CD4-positive, alpha-beta memory T cell (primary cell): ENCODE data around the gene HABP2. TPM values are rescaled to one million over a fixed set of nuclear protein-coding genes. Genes with fewer than 3 reads are reported as not detected.

Experiments
- CTCF ChIA-PET: fragments of 350-600 bp; sonication (Branson Sonifier 250); formaldehyde crosslinking; loops from one replicate; lab custom pipeline; 2021; ENCODE audit warnings: inconsistent platforms; ENCODE audit not compliant: partially characterized antibody; lab: Charles Lee
- POLR2A ChIA-PET: fragments of 350-600 bp; sonication (Branson Sonifier 250); formaldehyde crosslinking; loops from one replicate; lab custom pipeline; 2021; ENCODE audit not compliant: partially characterized antibody; lab: Charles Lee
- DNase-seq, 5 donors: peaks; one replicate each; pipeline versions ENCODE4 v3.0.0 to v3.0.0-alpha.2; 2020 to 2022; ENCODE audit warnings: mixed read lengths in 1 of 5
- H3K27ac ChIP-seq: one replicate; pipeline ENCODE4 v1.7.0; 2013; ENCODE audit warnings: low read depth, low read length
- H3K27me3 ChIP-seq: 2 replicates; pipeline ENCODE4 v1.7.0; 2013; ENCODE audit warnings: mild to moderate bottlenecking, low read length, moderate library complexity; ENCODE audit not compliant: insufficient read depth
- H3K36me3 ChIP-seq: 2 replicates; pipeline ENCODE4 v1.7.0; 2013; ENCODE audit warnings: mild to moderate bottlenecking, low read length, moderate library complexity; ENCODE audit not compliant: insufficient read depth
- H3K4me1 ChIP-seq: 2 replicates; pipeline ENCODE4 v1.7.0; 2013; ENCODE audit warnings: mild to moderate bottlenecking, low read length, moderate library complexity; ENCODE audit not compliant: insufficient read depth
- H3K4me3 ChIP-seq, 2 donors: one replicate each; pipeline ENCODE4 v1.7.0; 2013; ENCODE audit warnings: low read length in 2 of 2, mild to moderate bottlenecking in 1 of 2
- H3K9me3 ChIP-seq, 2 donors: one replicate each; pipeline ENCODE4 v1.7.0; 2013; ENCODE audit warnings: low read length in 2 of 2, control low read depth in 1 of 2; ENCODE audit not compliant: control insufficient read depth in 1 of 2
- H3K27ac Mint-ChIP-seq, 7 donors: one replicate each; pipeline ENCODE4 v1.8.0; 2020 to 2021; ENCODE audit warnings: mixed read lengths in 7 of 7, mild to moderate bottlenecking in 6 of 7, inconsistent platforms in 3 of 7, moderate library complexity in 3 of 7
- H3K27me3 Mint-ChIP-seq, 2 donors: one replicate each; pipeline ENCODE4 v1.8.0; 2020 to 2021; ENCODE audit warnings: mixed read lengths in 2 of 2
- H3K36me3 Mint-ChIP-seq, 2 donors: one replicate each; pipeline ENCODE4 v1.8.0; 2020 to 2021; ENCODE audit warnings: mixed read lengths in 2 of 2, inconsistent platforms in 1 of 2, mild to moderate bottlenecking in 1 of 2
- H3K4me1 Mint-ChIP-seq, 4 donors: one replicate each; pipeline ENCODE4 v1.8.0; 2020 to 2021; ENCODE audit warnings: mixed read lengths in 4 of 4, mild to moderate bottlenecking in 1 of 4
- H3K4me3 Mint-ChIP-seq, 8 donors: one replicate each; pipeline ENCODE4 v1.8.0; 2020 to 2021; ENCODE audit warnings: mixed read lengths in 8 of 8, mild to moderate bottlenecking in 7 of 8, moderate library complexity in 6 of 8, inconsistent platforms in 3 of 8
- H3K9me3 Mint-ChIP-seq, 8 donors: one replicate each; pipeline ENCODE4 v1.8.0; 2020 to 2021; ENCODE audit warnings: mixed read lengths in 8 of 8, mild to moderate bottlenecking in 5 of 8, inconsistent platforms in 3 of 8, moderate library complexity in 1 of 8
- intact Hi-C: fragments of 100-400 bp; cut with micrococcal nuclease; formaldehyde crosslinking; loops from one replicate; pipeline ENCODE4 v1.15.1; 2023
- polyA plus RNA-seq, 2 donors: library from polyadenylated mRNA; unstranded; fragments of 300-500 nt; fragmentation: Illumina TruSeq; gene quantifications; one replicate each; pipeline ENCODE4 v1.2.3, GENCODE V29; 2021
- total RNA-seq, 2 experiments: library from RNA; stranded (reverse); gene quantifications; one replicate each; pipeline ENCODE4 v1.2.3, GENCODE V29; 2021

HABP2 gene
- total and polyA plus RNA-seq, 4 experiments from 2014 or later, result not detected

DNA sequence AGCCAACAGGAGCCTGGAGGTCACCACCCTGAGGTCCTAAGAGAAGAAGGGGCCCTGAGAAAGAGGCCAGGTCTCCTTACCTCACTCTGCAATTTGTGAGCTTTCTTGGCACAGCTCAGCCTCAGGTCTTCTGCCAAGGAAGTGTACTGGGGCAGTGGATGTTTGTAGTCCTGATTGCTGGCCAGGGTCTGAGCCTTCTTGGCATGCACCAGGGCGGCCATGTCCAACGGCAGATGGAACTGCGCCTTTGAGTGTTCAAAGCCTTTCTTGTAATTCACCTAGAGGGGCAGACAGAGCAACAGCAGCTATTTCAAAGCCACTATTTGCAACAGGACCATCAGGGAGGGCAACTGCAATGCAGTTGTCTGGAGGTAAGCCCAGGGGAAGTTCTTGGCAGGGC, 59.3 kb downstream of the HABP2 start:
- Mint-ChIP-seq H3K4me1 (no peaks in the 10 kb centered on the region), H3K27me3 (peaks cover 11 to 28% of the 10 kb centered on the region in 2 donors), H3K36me3 (no peaks in the 10 kb centered on the region), H3K9me3 (peaks cover 0 to 2% (median 0%) of the 10 kb centered on the region in 8 donors), H3K27ac (no peak overlapping the region), H3K4me3 (no peak overlapping the region)
- intact Hi-C loops, result no loop called here
- no peaks in the 10 kb centered on the region for H3K27me3 ChIP-seq
- H3K27ac ChIP-seq, result no peak overlapping the region
- DNase-seq, result no peak
- no peaks in the 10 kb centered on the region for H3K36me3 ChIP-seq
- ChIA-PET POLR2A (no interaction called here), CTCF (no interaction called here)
- no peak overlapping the region for H3K4me3 ChIP-seq
- H3K4me1 ChIP-seq, result no peaks in the 10 kb centered on the region
- H3K9me3 ChIP-seq, result no peaks in the 10 kb centered on the region

DNA sequence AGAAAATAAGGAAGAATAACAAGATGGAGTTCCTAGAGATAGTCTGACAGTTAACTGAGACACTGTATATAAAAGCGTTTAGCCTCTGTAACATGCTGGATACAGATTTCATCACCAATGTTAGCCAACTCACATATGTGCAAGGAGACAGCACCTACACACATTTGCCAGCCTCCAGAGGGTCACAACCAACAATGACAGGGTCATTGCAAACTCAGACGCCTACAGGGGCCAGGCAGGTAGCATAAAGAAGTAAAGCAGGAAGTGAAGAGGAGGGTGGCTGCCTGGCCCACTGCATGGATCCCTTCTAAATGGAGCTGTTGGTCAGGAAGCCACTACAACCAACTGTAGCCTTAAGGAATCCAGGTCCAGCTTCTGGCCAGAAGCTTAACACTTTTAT, 60.6 kb downstream of the HABP2 start:
- no peak overlapping the region for H3K4me3 Mint-ChIP-seq
- POLR2A ChIA-PET, result no interaction called here

DNA sequence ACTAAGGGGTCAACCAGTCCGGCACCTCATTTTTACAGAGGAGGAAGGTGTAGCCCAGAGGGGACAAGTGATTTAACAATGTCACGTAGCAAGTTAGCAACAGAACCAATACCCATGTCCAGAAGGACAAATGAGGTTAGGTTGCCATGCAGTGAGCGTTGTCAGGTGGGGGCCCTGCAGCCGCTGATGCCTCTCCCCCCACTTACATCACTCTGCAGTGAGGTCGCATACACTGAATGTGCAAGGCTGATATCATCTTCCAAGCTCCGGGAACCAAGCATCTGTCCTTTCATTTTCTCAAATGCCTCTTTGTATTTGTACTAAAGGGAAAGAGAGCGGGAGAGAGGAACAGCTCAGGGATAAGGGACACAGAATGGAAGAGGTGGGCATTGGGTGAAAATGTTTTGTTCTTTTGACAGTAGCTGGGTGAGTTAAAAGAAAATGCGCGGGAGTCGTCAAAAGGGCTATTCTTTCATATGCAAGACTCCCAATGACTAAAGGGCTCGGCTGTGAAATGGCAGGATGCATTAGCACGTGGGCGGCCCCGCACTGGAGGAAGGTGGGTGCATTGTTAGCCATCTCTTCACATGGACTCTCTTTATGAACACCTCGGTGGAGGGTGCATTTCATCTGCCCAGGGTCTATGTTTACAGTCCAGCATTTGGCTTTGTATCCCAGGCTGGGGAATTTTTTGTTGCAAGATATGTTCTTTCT, 61.3 kb downstream of the HABP2 start:
- no peaks in the 10 kb centered on the region for H3K36me3 ChIP-seq
- POLR2A ChIA-PET, result no interaction called here
- Mint-ChIP-seq H3K36me3 (no peaks in the 10 kb centered on the region), H3K9me3 (peaks cover 0 to 2% (median 0%) of the 10 kb centered on the region in 8 donors), H3K4me1 (no peaks in the 10 kb centered on the region), H3K27ac (no peak overlapping the region), H3K27me3 (peaks cover 15 to 31% of the 10 kb centered on the region in 2 donors), H3K4me3 (no peak overlapping the region)
- no peak overlapping the region for H3K27ac ChIP-seq
- no peaks in the 10 kb centered on the region for H3K9me3 ChIP-seq
- intact Hi-C loops, result no loop called here
- CTCF ChIA-PET, result no interaction called here
- no peak overlapping the region for H3K4me3 ChIP-seq
- no peaks in the 10 kb centered on the region for H3K4me1 ChIP-seq
- DNase-seq, result no peak
- H3K27me3 ChIP-seq, result no peaks in the 10 kb centered on the region

More for the DNA sequence above, 60.6 kb downstream of the HABP2 start:
- CTCF ChIA-PET, result no interaction called here
- Histone ChIP-seq H3K4me3 (no peak overlapping the region), H3K27me3 (no peaks in the 10 kb centered on the region), H3K4me1 (no peaks in the 10 kb centered on the region), H3K9me3 (no peaks in the 10 kb centered on the region), H3K27ac (no peak overlapping the region), H3K36me3 (no peaks in the 10 kb centered on the region)
- Mint-ChIP-seq H3K9me3 (peaks cover 0 to 2% (median 0%) of the 10 kb centered on the region in 8 donors), H3K27me3 (peaks cover 13 to 30% of the 10 kb centered on the region in 2 donors), H3K27ac (no peak overlapping the region), H3K36me3 (no peaks in the 10 kb centered on the region), H3K4me1 (no peaks in the 10 kb centered on the region)
- no peak for DNase-seq
- intact Hi-C loops, result no loop called here

DNA sequence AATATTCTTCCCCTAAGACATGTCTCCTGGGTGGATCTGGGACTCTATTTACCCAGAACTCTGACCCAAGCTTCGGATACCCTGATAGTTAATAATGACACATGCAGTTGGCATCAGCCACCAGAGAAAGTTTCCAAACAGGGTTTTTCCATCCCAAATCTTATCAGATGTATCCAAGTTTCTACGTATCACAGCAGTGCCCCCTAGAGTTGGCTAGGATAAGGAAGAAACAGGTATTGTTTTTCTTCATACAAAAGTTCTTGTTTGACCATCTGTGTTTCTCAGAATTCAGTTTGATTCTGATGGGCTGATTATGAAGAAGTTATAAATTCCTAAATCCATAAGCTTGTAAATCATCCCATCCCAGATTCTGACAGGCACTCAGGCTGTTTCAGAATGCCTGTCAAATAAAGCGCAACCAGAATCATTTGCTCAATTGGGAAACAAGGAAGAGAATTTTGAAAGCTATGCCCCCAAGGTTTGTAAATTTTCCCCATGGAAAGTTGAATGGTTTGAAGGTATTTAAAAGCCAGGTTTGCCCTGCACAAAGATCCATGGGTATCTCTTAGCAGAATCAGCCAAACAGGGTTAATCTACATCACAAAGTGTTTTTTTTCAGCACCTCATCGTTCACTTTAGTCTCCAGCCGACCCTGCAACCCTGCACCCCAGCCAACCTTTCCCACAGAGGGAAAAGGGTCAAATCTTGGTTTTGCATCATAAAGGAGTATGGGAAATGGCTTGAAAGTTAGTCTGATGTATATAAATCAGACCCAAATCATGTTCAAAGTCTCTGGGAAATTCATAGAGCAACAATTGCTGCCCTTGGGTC, 63.6 kb downstream of the HABP2 start:
- H3K27ac ChIP-seq, result no peak overlapping the region
- H3K27me3 ChIP-seq, result no peaks in the 10 kb centered on the region
- intact Hi-C loops, result no loop called here
- H3K4me3 Mint-ChIP-seq, result peak overlapping the region in 1 of 8 donors; percentile 1
- H3K36me3 ChIP-seq, result no peaks in the 10 kb centered on the region
- POLR2A ChIA-PET, result no interaction called here
- no peak overlapping the region for H3K27ac Mint-ChIP-seq
- H3K27me3 Mint-ChIP-seq, result peaks cover 19 to 34% of the 10 kb centered on the region in 2 donors
- H3K4me1 ChIP-seq, result no peaks in the 10 kb centered on the region
- H3K9me3 ChIP-seq, result no peaks in the 10 kb centered on the region
- peaks cover 0 to 2% (median 0%) of the 10 kb centered on the region in 8 donors for H3K9me3 Mint-ChIP-seq
- no peak overlapping the region for H3K4me3 ChIP-seq
- DNase-seq, result no peak
- H3K4me1 Mint-ChIP-seq, result no peaks in the 10 kb centered on the region
- CTCF ChIA-PET, result no interaction called here
- no peaks in the 10 kb centered on the region for H3K36me3 Mint-ChIP-seq

DNA sequence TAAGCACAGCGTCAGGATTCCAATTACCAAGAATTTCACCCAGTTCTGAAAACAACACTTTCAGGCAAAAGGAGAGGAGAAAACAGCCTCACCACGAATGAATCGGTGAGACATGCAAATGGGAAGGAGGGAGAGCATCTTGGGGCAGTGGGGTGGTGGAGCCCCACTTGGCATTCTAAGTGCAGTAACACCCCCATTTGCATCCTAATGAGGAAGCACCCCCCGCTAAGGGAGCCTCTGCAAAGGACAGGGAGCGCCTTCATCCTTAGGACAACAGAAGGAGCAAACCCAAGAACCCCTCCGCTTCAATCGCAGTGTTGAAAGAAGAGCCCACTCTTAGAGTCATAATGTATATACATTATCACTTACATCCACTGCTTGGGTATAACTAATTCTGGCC, 64.2 kb downstream of the HABP2 start:
- Histone ChIP-seq H3K4me1 (no peaks in the 10 kb centered on the region), H3K9me3 (no peaks in the 10 kb centered on the region), H3K27me3 (no peaks in the 10 kb centered on the region), H3K36me3 (no peaks in the 10 kb centered on the region), H3K4me3 (no peak overlapping the region), H3K27ac (no peak overlapping the region)
- ChIA-PET POLR2A (no interaction called here), CTCF (no interaction called here)
- Mint-ChIP-seq H3K36me3 (no peaks in the 10 kb centered on the region), H3K4me1 (no peaks in the 10 kb centered on the region), H3K27ac (no peak overlapping the region), H3K27me3 (peaks cover 19 to 34% of the 10 kb centered on the region in 2 donors), H3K4me3 (no peak overlapping the region), H3K9me3 (peaks cover 0 to 2% (median 0%) of the 10 kb centered on the region in 8 donors)
- intact Hi-C loops, result no loop called here
- no peak for DNase-seq

DNA sequence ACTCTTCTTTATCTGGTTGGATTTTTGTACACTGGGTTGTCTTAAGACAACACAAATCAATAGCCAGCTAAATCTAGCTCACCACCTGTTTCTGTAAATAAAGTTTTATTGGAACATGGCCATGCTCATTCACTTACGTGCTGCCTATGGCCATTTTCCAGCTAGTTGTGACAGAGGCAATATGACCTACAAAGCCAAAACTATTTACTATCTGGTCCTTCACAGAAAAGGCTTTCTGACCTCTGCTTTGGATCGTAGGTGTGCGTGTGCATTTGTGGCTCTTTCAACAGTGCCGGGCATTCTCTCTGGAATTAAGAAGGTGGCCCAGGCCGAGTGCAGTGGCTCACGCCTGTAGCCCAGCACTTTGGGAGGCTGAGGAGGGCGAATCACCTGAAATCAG, 65.5 kb downstream of the HABP2 start:
- intact Hi-C loops, result no loop called here
- CTCF ChIA-PET, result no interaction called here

DNA sequence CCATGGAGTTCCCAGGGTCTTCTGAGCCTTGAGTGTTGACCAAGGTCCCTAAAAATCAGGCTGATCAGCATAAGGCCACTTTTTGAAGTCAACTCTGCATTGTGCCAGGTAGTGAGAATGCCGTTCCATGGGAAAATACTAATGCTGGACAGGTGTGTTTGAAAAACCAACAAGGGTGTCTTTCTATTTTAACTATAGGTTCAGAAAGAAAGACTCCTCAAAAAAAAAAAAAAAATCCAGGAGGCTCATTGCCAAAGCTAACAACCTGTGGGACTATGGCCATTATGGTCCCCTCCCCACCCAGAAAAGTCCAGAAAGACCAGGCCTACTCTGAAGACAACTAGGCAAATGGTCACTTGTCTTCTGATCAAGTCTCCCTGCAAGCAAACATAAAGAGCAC, 66.5 kb downstream of the HABP2 start:
- no peaks in the 10 kb centered on the region for H3K36me3 Mint-ChIP-seq
- ChIA-PET POLR2A (no interaction called here), CTCF (no interaction called here)
- Histone ChIP-seq H3K27ac (no peak overlapping the region), H3K36me3 (no peaks in the 10 kb centered on the region), H3K4me3 (no peak overlapping the region), H3K9me3 (no peaks in the 10 kb centered on the region), H3K27me3 (no peaks in the 10 kb centered on the region), H3K4me1 (no peaks in the 10 kb centered on the region)
- H3K27me3 Mint-ChIP-seq, result peaks cover 19 to 33% of the 10 kb centered on the region in 2 donors
- H3K27ac Mint-ChIP-seq, result no peak overlapping the region
- intact Hi-C loops, result no loop called here
- no peak for DNase-seq
- no peak overlapping the region for H3K4me3 Mint-ChIP-seq
- no peaks in the 10 kb centered on the region for H3K9me3 Mint-ChIP-seq
- no peaks in the 10 kb centered on the region for H3K4me1 Mint-ChIP-seq

More for the DNA sequence above, 65.5 kb downstream of the HABP2 start:
- Histone ChIP-seq H3K4me3 (no peak overlapping the region), H3K36me3 (no peaks in the 10 kb centered on the region), H3K4me1 (no peaks in the 10 kb centered on the region), H3K27me3 (no peaks in the 10 kb centered on the region), H3K9me3 (no peaks in the 10 kb centered on the region), H3K27ac (no peak overlapping the region)
- H3K9me3 Mint-ChIP-seq, result peaks cover 0 to 2% (median 0%) of the 10 kb centered on the region in 8 donors
- H3K27me3 Mint-ChIP-seq, result peaks cover 19 to 36% of the 10 kb centered on the region in 2 donors
- POLR2A ChIA-PET, result no interaction called here
- H3K27ac Mint-ChIP-seq, result no peak overlapping the region
- no peak for DNase-seq
- no peaks in the 10 kb centered on the region for H3K36me3 Mint-ChIP-seq
- H3K4me3 Mint-ChIP-seq, result no peak overlapping the region
- H3K4me1 Mint-ChIP-seq, result no peaks in the 10 kb centered on the region
